ENCODE measurements around the gene BLOC1S5.

DNA sequence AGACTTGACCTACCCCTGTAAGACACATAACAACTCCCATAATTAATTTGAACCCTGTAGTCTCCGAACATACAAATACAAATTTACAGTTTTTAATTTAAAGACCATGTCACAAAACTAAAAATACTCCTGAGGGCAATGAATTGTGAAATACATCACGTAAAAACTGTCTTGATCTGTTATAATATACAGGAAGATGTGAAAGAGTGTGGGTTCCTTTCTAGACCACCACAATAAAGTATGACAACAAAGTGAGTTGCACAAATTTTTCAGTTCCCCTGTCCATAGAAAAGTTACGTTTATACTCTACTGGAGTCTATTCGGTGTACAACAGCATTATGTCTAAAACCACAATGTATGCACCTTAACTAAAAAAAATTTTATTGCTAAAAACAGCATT, 11.0 kb upstream of the BLOC1S5 start:
- TF ChIP-seq, protein P1, sequence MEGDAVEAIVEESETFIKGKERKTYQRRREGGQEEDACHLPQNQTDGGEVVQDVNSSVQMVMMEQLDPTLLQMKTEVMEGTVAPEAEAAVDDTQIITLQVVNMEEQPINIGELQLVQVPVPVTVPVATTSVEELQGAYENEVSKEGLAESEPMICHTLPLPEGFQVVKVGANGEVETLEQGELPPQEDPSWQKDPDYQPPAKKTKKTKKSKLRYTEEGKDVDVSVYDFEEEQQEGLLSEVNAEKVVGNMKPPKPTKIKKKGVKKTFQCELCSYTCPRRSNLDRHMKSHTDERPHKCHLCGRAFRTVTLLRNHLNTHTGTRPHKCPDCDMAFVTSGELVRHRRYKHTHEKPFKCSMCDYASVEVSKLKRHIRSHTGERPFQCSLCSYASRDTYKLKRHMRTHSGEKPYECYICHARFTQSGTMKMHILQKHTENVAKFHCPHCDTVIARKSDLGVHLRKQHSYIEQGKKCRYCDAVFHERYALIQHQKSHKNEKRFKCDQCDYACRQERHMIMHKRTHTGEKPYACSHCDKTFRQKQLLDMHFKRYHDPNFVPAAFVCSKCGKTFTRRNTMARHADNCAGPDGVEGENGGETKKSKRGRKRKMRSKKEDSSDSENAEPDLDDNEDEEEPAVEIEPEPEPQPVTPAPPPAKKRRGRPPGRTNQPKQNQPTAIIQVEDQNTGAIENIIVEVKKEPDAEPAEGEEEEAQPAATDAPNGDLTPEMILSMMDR (IDR thresholded peaks at IDR 0.05; ENCODE audit: low read length), result no peak
- no peak for TF ChIP-seq EZH2 (optimal IDR thresholded peaks at IDR 0.05; ENCODE audit: low read depth, low read length)
